ENCODE data around the gene UCK2.
A peak's percentile ranks its signal among the peaks of the same experiment; 100 is the strongest.

Gene UCK2

GRCh38 chr1:165938844-165939243 is 111.4 kb downstream of the UCK2 start:
- DNase-seq (ENCODE audit: low read depth) = no peak
- H3K4me3 ChIP-seq (ENCODE audit: low read depth, low read length) = no peak overlapping the region
- no peak for TF ChIP-seq CTCF (IDR thresholded peaks at IDR 0.05; ENCODE audit: low read depth, low read length, missing control alignments)

- H3K4me3 ChIP-seq (ENCODE audit: low read depth, low read length) = no peak overlapping the region
- TF ChIP-seq CTCF (IDR thresholded peaks at IDR 0.05; ENCODE audit: low read depth, low read length, missing control alignments) = no peak
- no peak for DNase-seq (ENCODE audit: low read depth)
These were observed 114.1 kb downstream of the UCK2 start for GRCh38 chr1:165941531-165941930.

- no peak overlapping the region for H3K4me3 ChIP-seq (ENCODE audit: low read depth, low read length)
- no peak for TF ChIP-seq CTCF (IDR thresholded peaks at IDR 0.05; ENCODE audit: low read depth, low read length, missing control alignments)
- no peak for DNase-seq (ENCODE audit: low read depth)
These were observed 114.6 kb downstream of the UCK2 start for GRCh38 chr1:165942062-165942461.

GRCh38 chr1:165942927-165943597 is 115.6 kb downstream of the UCK2 start:
- H3K4me3 ChIP-seq (ENCODE audit: low read depth, low read length) = no peak overlapping the region
- DNase-seq (ENCODE audit: low read depth) = no peak
- TF ChIP-seq CTCF (IDR thresholded peaks at IDR 0.05; ENCODE audit: low read depth, low read length, missing control alignments) = peak; percentile 33

- TF ChIP-seq CTCF (IDR thresholded peaks at IDR 0.05; ENCODE audit: low read depth, low read length, missing control alignments) = no peak
- H3K4me3 ChIP-seq (ENCODE audit: low read depth, low read length) = no peak overlapping the region
- no peak for DNase-seq (ENCODE audit: low read depth)
These were observed 118.5 kb downstream of the UCK2 start for GRCh38 chr1:165945911-165946310.

- H3K4me3 ChIP-seq (ENCODE audit: low read depth, low read length) = no peak overlapping the region
- DNase-seq (ENCODE audit: low read depth) = no peak
- TF ChIP-seq CTCF (IDR thresholded peaks at IDR 0.05; ENCODE audit: low read depth, low read length, missing control alignments) = no peak
These were observed 120.5 kb downstream of the UCK2 start for GRCh38 chr1:165947797-165948455.
